Measurements from ENCODE around the gene DNMT1. TPM values are rescaled to one million over a fixed set of nuclear protein-coding genes. Genes with fewer than 3 reads are reported as not detected.
A peak's percentile ranks its signal among the peaks of the same experiment; 100 is the strongest.

Gene DNMT1
- total RNA-seq, 1 experiment from 2014 or later = 383 TPM

DNA sequence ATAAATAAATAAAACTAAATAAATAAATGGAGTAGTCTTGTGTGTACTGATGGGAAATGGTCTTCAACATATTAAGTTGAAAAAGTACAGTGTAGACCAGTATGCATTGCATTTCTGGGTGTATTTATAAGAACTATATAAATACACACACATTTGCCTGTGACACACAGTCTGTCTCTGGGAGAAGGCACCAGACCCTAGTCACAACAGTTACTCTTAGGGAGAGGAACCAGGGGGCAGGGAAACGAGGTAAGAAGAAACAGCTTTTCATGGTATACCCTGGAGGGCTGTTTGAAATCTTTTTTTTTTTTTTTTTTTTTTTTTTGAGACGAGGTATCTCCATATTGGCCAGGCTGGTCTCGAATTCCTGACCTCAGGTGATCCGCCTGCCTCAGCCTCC, 39.2 kb upstream of the DNMT1 start:
- no TSS peak for BruUV-seq (replicated peaks)
- Histone ChIP-seq H3K27me3 (replicated peaks; ENCODE audit: insufficient read depth, low read depth, low read length, poor library complexity) (no peaks in the 10 kb centered on the region), H3K27ac (ENCODE audit: low read depth, low read length, poor library complexity, severe bottlenecking) (no peak overlapping the region), H3K4me3 (ENCODE audit: low read depth, low read length, poor library complexity, severe bottlenecking) (no peak overlapping the region), H3K9me3 (ENCODE audit: low read depth, low read length, poor library complexity, severe bottlenecking) (no peaks in the 10 kb centered on the region), H3K36me3 (ENCODE audit: insufficient read depth, low read length, poor library complexity, severe bottlenecking) (no peaks in the 10 kb centered on the region), H3K4me1 (ENCODE audit: insufficient read depth, low read length, poor library complexity, severe bottlenecking) (no peaks in the 10 kb centered on the region)
- intact Hi-C loops (cut with micrococcal nuclease; ENCODE audit: unreplicated experiment) = no loop called here
- TF ChIP-seq, protein P1, sequence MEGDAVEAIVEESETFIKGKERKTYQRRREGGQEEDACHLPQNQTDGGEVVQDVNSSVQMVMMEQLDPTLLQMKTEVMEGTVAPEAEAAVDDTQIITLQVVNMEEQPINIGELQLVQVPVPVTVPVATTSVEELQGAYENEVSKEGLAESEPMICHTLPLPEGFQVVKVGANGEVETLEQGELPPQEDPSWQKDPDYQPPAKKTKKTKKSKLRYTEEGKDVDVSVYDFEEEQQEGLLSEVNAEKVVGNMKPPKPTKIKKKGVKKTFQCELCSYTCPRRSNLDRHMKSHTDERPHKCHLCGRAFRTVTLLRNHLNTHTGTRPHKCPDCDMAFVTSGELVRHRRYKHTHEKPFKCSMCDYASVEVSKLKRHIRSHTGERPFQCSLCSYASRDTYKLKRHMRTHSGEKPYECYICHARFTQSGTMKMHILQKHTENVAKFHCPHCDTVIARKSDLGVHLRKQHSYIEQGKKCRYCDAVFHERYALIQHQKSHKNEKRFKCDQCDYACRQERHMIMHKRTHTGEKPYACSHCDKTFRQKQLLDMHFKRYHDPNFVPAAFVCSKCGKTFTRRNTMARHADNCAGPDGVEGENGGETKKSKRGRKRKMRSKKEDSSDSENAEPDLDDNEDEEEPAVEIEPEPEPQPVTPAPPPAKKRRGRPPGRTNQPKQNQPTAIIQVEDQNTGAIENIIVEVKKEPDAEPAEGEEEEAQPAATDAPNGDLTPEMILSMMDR (conservative IDR thresholded peaks at IDR 0.05; ENCODE audit: low read depth, low read length) = no peak
- no peak for TF ChIP-seq EZH2 (IDR thresholded peaks at IDR 0.05; ENCODE audit: borderline replicate concordance, low read depth, low read length, poor library complexity, severe bottlenecking)
- CTCF ChIA-PET = no interaction called here
- POLR2A ChIA-PET (ENCODE audit: low non-redundant PET) = interaction anchor here (0.6 kb wide), 1 partner anchor 10 kb away, joined by 3 read pairs; no protein-coding TSS in a partner anchor
- no peak for DNase-seq (ENCODE audit: low spot score)

DNA sequence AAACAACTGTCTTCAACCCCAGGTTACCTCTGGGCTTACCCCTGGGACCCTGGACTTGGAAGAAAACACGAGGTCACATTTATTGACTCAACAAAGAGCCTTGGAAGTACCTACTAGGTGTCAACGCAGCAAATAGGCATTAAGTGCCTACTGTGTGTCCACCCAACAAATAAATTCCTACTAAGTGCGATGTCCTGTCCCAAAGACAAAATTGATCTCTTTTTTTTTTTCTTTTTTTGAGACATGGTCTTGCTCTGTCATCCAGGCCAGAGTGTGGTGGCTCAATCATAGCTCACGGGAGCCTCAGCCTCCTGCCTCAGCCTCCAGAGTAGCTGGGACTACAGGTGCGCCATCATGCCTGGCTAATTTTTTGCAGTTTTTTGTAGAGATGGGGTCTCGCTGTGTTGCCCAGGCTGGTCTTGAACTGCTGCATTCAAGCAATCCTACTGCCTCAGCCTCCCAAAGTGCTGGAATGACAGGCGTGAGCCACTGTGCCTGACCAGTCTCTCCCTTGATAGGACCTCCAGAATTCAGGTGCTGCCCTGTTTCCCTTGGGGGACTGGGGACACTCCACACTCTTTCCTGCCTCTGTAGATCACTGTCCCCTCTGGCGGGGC, 37.0 kb upstream of the DNMT1 start:
- Histone ChIP-seq H3K27me3 (replicated peaks; ENCODE audit: insufficient read depth, low read depth, low read length, poor library complexity) (no peaks in the 10 kb centered on the region), H3K27ac (ENCODE audit: low read depth, low read length, poor library complexity, severe bottlenecking) (peak overlapping the region; percentile 93), H3K4me1 (ENCODE audit: insufficient read depth, low read length, poor library complexity, severe bottlenecking) (no peaks in the 10 kb centered on the region), H3K36me3 (ENCODE audit: insufficient read depth, low read length, poor library complexity, severe bottlenecking) (no peaks in the 10 kb centered on the region), H3K9me3 (ENCODE audit: low read depth, low read length, poor library complexity, severe bottlenecking) (no peaks in the 10 kb centered on the region), H3K4me3 (ENCODE audit: low read depth, low read length, poor library complexity, severe bottlenecking) (peak overlapping the region; percentile 94)
- CTCF ChIA-PET = no interaction called here
- no peak for DNase-seq (ENCODE audit: low spot score)
- BruUV-seq (replicated peaks) = no TSS peak
- intact Hi-C loops (cut with micrococcal nuclease; ENCODE audit: unreplicated experiment) = no loop called here
- POLR2A ChIA-PET (ENCODE audit: low non-redundant PET) = no interaction called here
- TF ChIP-seq EZH2 (IDR thresholded peaks at IDR 0.05; ENCODE audit: borderline replicate concordance, low read depth, low read length, poor library complexity, severe bottlenecking) = no peak
- TF ChIP-seq, protein P1 (conservative IDR thresholded peaks at IDR 0.05; ENCODE audit: low read depth, low read length) = no peak

- H3K27ac ChIP-seq (ENCODE audit: low read depth, low read length, poor library complexity, severe bottlenecking) = peak within 1 kb of the TSS; percentile 93
- no peaks in the 10 kb centered on the region for H3K36me3 ChIP-seq (ENCODE audit: insufficient read depth, low read length, poor library complexity, severe bottlenecking)
- ChIA-PET POLR2A (ENCODE audit: low non-redundant PET) (no interaction called here), CTCF (interaction anchor here (0.6 kb wide), 1 partner anchor 19 kb away, joined by 8 read pairs; no protein-coding TSS in a partner anchor)
- peak; percentile 83 for DNase-seq (ENCODE audit: low spot score)
- BruUV-seq (replicated peaks) = no TSS peak
- H3K4me1 ChIP-seq (ENCODE audit: insufficient read depth, low read length, poor library complexity, severe bottlenecking) = no peaks in the 10 kb centered on the region
- no peaks in the 10 kb centered on the region for H3K9me3 ChIP-seq (ENCODE audit: low read depth, low read length, poor library complexity, severe bottlenecking)
- H3K27me3 ChIP-seq (replicated peaks; ENCODE audit: insufficient read depth, low read depth, low read length, poor library complexity) = no peaks in the 10 kb centered on the region
- intact Hi-C loops (cut with micrococcal nuclease; ENCODE audit: unreplicated experiment) = no loop called here
- H3K4me3 ChIP-seq (ENCODE audit: low read depth, low read length, poor library complexity, severe bottlenecking) = peak within 1 kb of the TSS; percentile 94
- no peak for TF ChIP-seq EZH2 (IDR thresholded peaks at IDR 0.05; ENCODE audit: borderline replicate concordance, low read depth, low read length, poor library complexity, severe bottlenecking)
- TF ChIP-seq, protein P1 (conservative IDR thresholded peaks at IDR 0.05; ENCODE audit: low read depth, low read length) = no peak
Measured at GRCh38 chr19:10230861-10231611, 36.3 kb upstream of the DNMT1 start, which contains the start of gene S1PR2. TSS of gene S1PR2 (minus strand) at chr19:10231331. CDS start at chr19:10224905, 6,426 bp downstream.

Measured in A673 (cell line).